Measurements from ENCODE around the gene ABI3BP. TPM values are rescaled to one million over a fixed set of nuclear protein-coding genes. Genes with fewer than 3 reads are reported as not detected.

The ABI3BP gene
- total RNA-seq, 1 experiment from 2014 or later: 0.74 TPM

- CTCF ChIA-PET: no interaction called here
- no peak for ATAC-seq
These were observed 30.2 kb downstream of the ABI3BP start for GRCh38 chr3:100963041-100963440.

More at GRCh38 chr3:100963041-100963440, 30.2 kb downstream of the ABI3BP start:
- Mint-ChIP-seq H3K4me1 (no peaks in the 10 kb centered on the region), H3K27me3 (ENCODE audit: low read depth) (no peaks in the 10 kb centered on the region; the same call in 1 of the 2 replicates), H3K36me3 (peaks cover 11% of the 10 kb centered on the region), H3K9me3 (peaks cover 25% of the 10 kb centered on the region), H3K4me3 (no peak overlapping the region), H3K27ac (no peak overlapping the region)
- POLR2A ChIA-PET: no interaction called here
- no peak for DNase-seq (ENCODE audit: low spot score)
- TF ChIP-seq HMGXB4 (CRISPR knock-in tag; IDR thresholded peaks at IDR 0.05): no peak
- TF ChIP-seq CDX4 (CRISPR knock-in tag; IDR thresholded peaks at IDR 0.05; ENCODE audit: borderline replicate concordance): no peak
- no peak for TF ChIP-seq NFYB (CRISPR knock-in tag; conservative IDR thresholded peaks at IDR 0.05; ENCODE audit: low read depth)
- TF ChIP-seq MAX (CRISPR knock-in tag; IDR thresholded peaks at IDR 0.05): no peak
- TF ChIP-seq NFE2L1 (CRISPR knock-in tag; IDR thresholded peaks at IDR 0.05): no peak
- no peak for TF ChIP-seq ZNF281 (CRISPR knock-in tag; IDR thresholded peaks at IDR 0.05)
- no peak for TF ChIP-seq MYBL2 (CRISPR knock-in tag; IDR thresholded peaks at IDR 0.05)
- no peak for TF ChIP-seq SOX15 (CRISPR knock-in tag; IDR thresholded peaks at IDR 0.05)
- no peak for TF ChIP-seq ZNF671 (CRISPR knock-in tag; IDR thresholded peaks at IDR 0.05)
- TF ChIP-seq E2F1 (CRISPR knock-in tag; IDR thresholded peaks at IDR 0.05): no peak
- TF ChIP-seq PREB (CRISPR knock-in tag; IDR thresholded peaks at IDR 0.05; ENCODE audit: borderline replicate concordance): no peak
- no peak for TF ChIP-seq JUN (CRISPR knock-in tag; IDR thresholded peaks at IDR 0.05)
- TF ChIP-seq USF2 (CRISPR knock-in tag; IDR thresholded peaks at IDR 0.05): no peak
- TF ChIP-seq SP1 (CRISPR knock-in tag; conservative IDR thresholded peaks at IDR 0.05): no peak
- no peak for TF ChIP-seq MXD4 (CRISPR knock-in tag; IDR thresholded peaks at IDR 0.05; ENCODE audit: borderline replicate concordance)
- no peak for TF ChIP-seq RELA (CRISPR knock-in tag; IDR thresholded peaks at IDR 0.05; ENCODE audit: borderline replicate concordance)
- no peak for TF ChIP-seq ZNF263 (CRISPR knock-in tag; IDR thresholded peaks at IDR 0.05; ENCODE audit: low read depth)
